ENCODE measurements around the gene RAD51B.

Gene RAD51B

DNA sequence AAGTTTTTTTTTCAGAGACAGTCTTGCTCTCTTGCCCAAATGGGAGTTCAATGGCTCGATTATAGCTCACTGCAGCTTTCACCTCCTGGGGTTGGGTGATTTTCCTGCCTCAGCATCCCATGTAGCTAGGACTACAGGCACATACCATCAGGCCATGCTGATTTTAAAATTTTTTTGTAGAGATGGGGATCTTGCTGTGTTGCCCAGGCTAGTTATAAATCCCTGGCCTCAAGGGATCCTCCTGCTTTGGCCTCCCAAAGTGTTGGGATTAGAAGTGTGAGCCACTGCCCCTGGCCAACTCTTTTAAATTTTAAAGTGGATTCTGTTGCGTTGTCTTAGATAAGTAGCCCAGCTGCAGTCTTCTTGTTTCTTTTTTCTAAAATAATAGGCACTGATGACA is 115.8 kb downstream of the RAD51B start:
- no peak for DNase-seq
- in situ Hi-C loops (cut with MboI; ENCODE audit: low pct_unique_long_range_greater_than_20kb, low sequenced_read_pairs), result loop anchor here (25.0 kb wide), 2 partner anchors 302 to 877 kb away; no protein-coding TSS in a partner anchor

DNA sequence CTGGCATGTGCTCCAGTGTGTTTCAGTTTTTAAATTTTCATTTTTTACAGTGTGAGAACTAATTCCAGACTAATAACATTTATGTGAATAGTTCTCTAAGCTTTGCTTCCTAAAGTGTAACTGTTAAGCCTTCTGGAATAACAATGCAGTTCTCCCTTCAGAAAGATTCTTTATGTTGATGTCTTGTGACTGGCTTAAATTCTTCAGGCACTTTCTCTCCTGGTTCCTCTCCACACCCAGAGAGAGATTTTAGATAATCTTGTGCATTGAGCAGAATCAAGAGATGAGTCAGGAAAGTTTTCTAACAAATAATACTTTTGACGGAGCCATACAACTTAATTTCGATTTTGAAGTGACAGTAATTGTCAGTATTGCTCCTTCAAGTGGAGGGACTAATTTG is 118.5 kb downstream of the RAD51B start:
- in situ Hi-C loops (cut with MboI; ENCODE audit: low pct_unique_long_range_greater_than_20kb, low sequenced_read_pairs), result loop anchor here (25.0 kb wide), 2 partner anchors 299 to 874 kb away; no protein-coding TSS in a partner anchor
- no peak for DNase-seq

DNA sequence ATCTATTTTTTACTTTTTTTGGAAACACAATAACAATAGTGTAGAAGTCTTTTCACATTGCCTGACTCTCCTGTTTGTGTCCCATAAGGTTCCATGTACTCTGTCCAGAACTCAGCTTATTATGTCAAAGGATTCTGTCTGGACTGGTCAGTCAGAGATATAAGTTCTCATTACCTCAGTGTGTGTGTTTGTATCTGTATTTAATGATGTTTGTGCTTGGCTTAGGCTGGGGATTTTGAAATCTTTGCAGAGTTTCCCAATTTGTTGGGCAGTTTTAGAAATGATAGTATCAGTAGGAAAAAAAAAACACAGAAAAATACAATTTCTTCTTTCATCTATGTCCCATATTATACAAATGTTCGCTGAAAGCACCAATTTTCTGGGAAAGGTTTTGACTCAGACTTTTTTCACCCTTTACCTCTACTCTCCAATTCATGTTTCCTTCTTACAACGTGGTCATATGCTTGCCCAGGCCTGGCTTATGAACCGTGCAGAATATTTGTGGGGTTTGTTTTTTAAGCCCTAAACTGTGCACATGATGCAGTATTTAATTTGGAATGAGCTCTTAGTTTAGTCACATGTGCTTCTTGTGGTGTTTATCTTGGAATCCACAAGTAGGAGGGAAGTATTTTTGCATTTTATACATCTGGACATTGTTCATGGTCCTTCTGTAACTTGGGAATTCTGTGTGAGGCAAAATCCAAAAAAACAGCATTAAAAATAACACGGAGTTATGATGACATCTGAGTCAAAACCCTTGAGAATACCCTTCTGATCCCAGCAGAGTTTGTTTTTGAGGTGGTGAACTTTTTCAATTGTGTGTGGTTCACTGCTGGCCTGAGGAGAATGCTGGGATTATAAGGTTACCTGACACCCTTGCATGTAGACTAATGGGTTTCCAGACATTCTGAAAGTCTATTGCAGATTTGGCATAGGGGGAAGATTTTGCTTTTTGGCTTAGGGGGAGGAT is 121.2 kb downstream of the RAD51B start:
- no peak for DNase-seq
- in situ Hi-C loops (cut with MboI; ENCODE audit: low pct_unique_long_range_greater_than_20kb, low sequenced_read_pairs), result loop anchor here (25.0 kb wide), 2 partner anchors 297 to 872 kb away; no protein-coding TSS in a partner anchor

- in situ Hi-C loops (cut with MboI; ENCODE audit: low pct_unique_long_range_greater_than_20kb, low sequenced_read_pairs), result loop anchor here (25.0 kb wide), 2 partner anchors 296 to 871 kb away; no protein-coding TSS in a partner anchor
- DNase-seq, result no peak
Observed at GRCh38 chr14:67941456-67942018, 122.0 kb downstream of the RAD51B start.

GRCh38 chr14:67942080-67942710 is 122.6 kb downstream of the RAD51B start:
- no peak for DNase-seq
- in situ Hi-C loops (cut with MboI; ENCODE audit: low pct_unique_long_range_greater_than_20kb, low sequenced_read_pairs), result loop anchor here (25.0 kb wide), 2 partner anchors 295 to 870 kb away; no protein-coding TSS in a partner anchor

DNA sequence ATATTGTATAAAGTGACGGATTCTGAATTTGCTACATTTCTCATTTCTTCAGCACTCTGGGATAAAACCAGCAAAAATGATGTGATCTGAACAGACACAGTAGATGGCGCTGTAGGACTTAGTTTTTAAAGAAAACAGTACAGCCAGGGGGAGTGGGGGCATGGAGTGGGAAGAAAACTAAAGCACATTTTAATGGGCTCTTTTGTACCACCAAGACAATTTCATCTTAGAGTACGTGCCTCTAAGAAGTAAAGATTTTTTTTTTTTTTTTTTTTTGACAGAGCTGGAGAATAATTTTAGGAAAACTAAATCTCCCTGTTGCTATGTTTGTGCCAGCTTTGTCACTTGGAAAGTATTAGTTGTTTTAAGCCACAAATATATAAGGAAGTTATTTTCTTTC is 124.4 kb downstream of the RAD51B start:
- in situ Hi-C loops (cut with MboI; ENCODE audit: low pct_unique_long_range_greater_than_20kb, low sequenced_read_pairs), result loop anchor here (25.0 kb wide), 2 partner anchors 293 to 868 kb away; no protein-coding TSS in a partner anchor
- DNase-seq, result peak; percentile 82

GRCh38 chr14:67944605-67945004 is 125.0 kb downstream of the RAD51B start:
- in situ Hi-C loops (cut with MboI; ENCODE audit: low pct_unique_long_range_greater_than_20kb, low sequenced_read_pairs), result loop anchor here (25.0 kb wide), 2 partner anchors 293 to 868 kb away; no protein-coding TSS in a partner anchor
- no peak for DNase-seq

DNA sequence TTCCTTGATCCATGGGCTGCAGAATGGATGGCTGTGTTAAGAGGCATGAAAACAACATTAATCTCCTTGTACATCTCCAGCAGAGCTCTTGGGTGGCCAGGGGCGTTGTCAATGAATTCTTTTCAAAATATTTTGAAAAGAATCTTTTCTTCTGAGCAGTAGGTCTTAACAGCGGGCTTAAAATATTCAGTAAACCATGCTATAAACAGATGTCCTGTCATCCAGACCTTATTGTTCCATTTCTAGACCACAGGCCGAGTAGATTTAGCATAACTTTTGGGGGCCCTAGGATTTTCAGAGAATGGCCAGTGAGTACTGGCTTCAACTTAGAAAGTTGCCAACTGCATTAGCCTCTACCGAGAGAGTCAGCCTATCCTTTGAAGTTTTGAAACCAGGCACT is 130.2 kb downstream of the RAD51B start:
- no peak for DNase-seq
- in situ Hi-C loops (cut with MboI; ENCODE audit: low pct_unique_long_range_greater_than_20kb, low sequenced_read_pairs), result loop anchor here (25.0 kb wide), 2 partner anchors 288 to 863 kb away; no protein-coding TSS in a partner anchor

DNA sequence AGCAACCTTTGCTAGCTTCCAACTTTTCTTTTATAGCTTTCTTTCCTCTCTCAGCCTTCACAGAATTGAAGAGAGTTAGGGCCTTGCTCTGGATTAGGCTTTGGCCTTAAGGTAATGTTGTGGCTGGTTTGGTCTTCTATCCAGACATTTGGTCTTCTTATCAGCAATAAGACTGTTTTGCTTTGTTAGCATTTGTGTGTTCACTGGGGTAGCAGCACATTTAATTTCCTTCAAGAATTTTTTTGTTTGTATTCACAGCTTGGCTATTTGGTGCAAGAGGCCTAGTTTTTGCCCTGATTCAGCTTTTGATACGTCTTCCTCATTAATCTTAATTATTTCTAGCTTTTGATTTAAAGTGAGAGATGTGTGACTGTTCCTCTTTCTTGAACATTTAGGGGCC is 130.8 kb downstream of the RAD51B start:
- DNase-seq, result no peak
- in situ Hi-C loops (cut with MboI; ENCODE audit: low pct_unique_long_range_greater_than_20kb, low sequenced_read_pairs), result no loop called here

DNA sequence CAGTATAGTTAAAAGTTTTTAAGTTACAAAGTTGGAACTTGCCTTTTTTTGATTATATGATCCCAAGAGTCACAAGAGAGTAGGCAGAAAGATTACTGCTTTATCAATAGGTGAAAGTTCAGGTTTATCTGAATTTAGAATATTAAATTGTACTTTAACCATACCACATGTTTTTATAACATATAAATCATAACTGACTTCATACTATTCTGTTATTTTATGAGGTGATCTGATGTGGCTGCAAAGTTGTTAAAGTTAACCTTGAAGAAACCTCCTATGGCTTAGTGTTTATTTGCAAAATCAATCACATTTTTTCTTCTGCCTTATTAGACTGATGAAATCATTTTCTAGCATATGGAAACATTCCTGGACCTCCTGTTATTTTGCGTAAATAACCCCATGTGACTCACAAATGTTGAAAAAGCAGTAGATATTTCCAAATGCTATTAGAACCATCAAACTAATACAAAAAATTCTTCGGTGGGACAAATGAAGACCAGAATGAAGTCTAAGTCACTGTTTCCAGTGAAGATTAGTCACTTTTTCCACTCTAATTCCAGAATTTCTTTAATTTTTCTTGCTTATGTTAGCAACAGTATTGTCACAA is 132.1 kb downstream of the RAD51B start:
- no peak for DNase-seq
- in situ Hi-C loops (cut with MboI; ENCODE audit: low pct_unique_long_range_greater_than_20kb, low sequenced_read_pairs), result no loop called here

DNA sequence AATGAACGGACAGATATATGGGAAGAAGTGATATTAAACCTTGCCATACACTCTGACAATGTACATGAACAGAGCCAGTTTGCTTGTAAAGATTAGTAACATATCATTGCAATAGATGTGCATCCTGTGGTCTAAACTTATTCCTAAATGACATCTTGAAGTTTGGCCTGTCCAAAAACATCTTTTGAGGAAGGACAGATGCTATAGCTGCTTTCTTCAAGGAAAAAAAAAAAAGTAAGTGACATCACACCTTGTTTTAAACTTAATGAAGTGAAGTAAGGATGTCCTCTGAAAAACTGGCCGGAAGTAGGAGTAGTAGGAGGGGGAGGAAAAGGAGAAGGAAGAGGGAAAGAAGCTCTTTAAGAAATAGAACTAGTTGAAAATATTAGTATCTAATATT is 132.8 kb downstream of the RAD51B start:
- in situ Hi-C loops (cut with MboI; ENCODE audit: low pct_unique_long_range_greater_than_20kb, low sequenced_read_pairs), result no loop called here
- no peak for DNase-seq

DNA sequence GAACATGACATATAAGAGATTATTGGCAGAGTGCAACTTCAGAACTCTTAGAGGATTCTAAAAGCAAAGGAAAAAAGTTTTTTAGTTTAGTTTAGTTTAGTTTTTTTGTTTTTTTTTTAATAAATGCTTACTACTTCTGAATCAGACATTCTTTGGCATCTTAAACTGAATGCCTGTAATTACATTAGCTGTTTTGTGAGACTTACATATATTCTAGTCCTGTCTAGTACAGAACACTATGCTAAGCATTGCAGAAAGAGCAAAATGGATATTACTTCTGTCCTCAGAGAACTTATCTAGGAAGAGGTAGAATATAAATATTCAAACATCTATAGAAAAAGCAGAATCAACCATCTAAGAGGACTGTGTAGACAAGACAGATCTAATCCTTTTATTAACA is 133.2 kb downstream of the RAD51B start:
- DNase-seq, result no peak
- in situ Hi-C loops (cut with MboI; ENCODE audit: low pct_unique_long_range_greater_than_20kb, low sequenced_read_pairs), result no loop called here

GRCh38 chr14:67955261-67955660 is 135.7 kb downstream of the RAD51B start:
- DNase-seq, result no peak
- in situ Hi-C loops (cut with MboI; ENCODE audit: low pct_unique_long_range_greater_than_20kb, low sequenced_read_pairs), result no loop called here

DNA sequence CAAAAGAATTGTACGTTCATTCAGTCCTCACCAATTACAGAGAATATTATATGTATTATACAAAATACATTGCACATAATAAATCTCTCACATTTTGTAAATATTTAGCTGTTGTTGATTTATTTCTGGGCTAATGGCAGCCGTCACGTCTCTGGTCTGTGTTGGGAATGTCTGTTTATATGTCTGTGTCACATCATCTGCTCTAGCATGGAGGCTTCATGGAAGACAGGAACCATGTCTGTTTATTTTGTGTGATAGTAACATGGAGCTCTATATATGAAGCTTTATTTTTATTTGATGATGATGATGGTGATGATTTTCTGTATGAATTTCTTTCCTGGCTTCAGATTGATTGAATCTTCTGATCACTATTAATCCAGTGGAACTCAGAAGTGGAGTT is 138.4 kb downstream of the RAD51B start:
- in situ Hi-C loops (cut with MboI; ENCODE audit: low pct_unique_long_range_greater_than_20kb, low sequenced_read_pairs), result no loop called here
- DNase-seq, result no peak

- in situ Hi-C loops (cut with MboI; ENCODE audit: low pct_unique_long_range_greater_than_20kb, low sequenced_read_pairs), result no loop called here
- no peak for DNase-seq
Observed at GRCh38 chr14:67961676-67962075, 142.1 kb downstream of the RAD51B start.

GRCh38 chr14:67962215-67962644 is 142.7 kb downstream of the RAD51B start:
- DNase-seq, result peak; percentile 78
- in situ Hi-C loops (cut with MboI; ENCODE audit: low pct_unique_long_range_greater_than_20kb, low sequenced_read_pairs), result no loop called here

- DNase-seq, result no peak
- in situ Hi-C loops (cut with MboI; ENCODE audit: low pct_unique_long_range_greater_than_20kb, low sequenced_read_pairs), result no loop called here
Observed at GRCh38 chr14:67963545-67963944, 144.0 kb downstream of the RAD51B start.

- in situ Hi-C loops (cut with MboI; ENCODE audit: low pct_unique_long_range_greater_than_20kb, low sequenced_read_pairs), result no loop called here
- DNase-seq, result no peak
Observed at GRCh38 chr14:67963960-67964812, 144.6 kb downstream of the RAD51B start.
